A172 (cell line): ENCODE measurements around the gene AP1S1. TPM values are rescaled to one million over a fixed set of nuclear protein-coding genes. Genes with fewer than 3 reads are reported as not detected.
"Not testable (repeated sequence)": the region's sequence is repeated elsewhere in the genome, so short reads cannot be mapped to it uniquely, and the experiment has no call there.

ENCODE experiments used
- DNase-seq: peaks from one replicate; pipeline ENCODE4 v3.0.0-alpha.2; 2015; ENCODE audit warnings: low spot score
- total RNA-seq: library from RNA; depleted of rRNA; stranded (reverse); fragments of >200 nt; shearing (Covaris generic); gene quantifications from 2 replicates; pipeline ENCODE4 v1.2.3, GENCODE V29; 2014; rRNA removed

AP1S1 gene
- total RNA-seq, 1 experiment from 2014 or later = 409 TPM

- DNase-seq = no peak
These were observed 46.8 kb downstream of the AP1S1 start, which contains the start of gene MOGAT3 for GRCh38 chr7:101200862-101201599. MOGAT3 (minus strand) TSS chr7:101201036; CDS start chr7:101200854, 182 bp downstream.

GRCh38 chr7:101201695-101202602 lies 47.7 kb downstream of the AP1S1 start:
- DNase-seq = no peak

- no peak for DNase-seq
These were observed 48.3 kb downstream of the AP1S1 start for GRCh38 chr7:101202603-101202918.

- not testable (repeated sequence) for DNase-seq
These were observed 49.8 kb downstream of the AP1S1 start for GRCh38 chr7:101203740-101204738.

DNA sequence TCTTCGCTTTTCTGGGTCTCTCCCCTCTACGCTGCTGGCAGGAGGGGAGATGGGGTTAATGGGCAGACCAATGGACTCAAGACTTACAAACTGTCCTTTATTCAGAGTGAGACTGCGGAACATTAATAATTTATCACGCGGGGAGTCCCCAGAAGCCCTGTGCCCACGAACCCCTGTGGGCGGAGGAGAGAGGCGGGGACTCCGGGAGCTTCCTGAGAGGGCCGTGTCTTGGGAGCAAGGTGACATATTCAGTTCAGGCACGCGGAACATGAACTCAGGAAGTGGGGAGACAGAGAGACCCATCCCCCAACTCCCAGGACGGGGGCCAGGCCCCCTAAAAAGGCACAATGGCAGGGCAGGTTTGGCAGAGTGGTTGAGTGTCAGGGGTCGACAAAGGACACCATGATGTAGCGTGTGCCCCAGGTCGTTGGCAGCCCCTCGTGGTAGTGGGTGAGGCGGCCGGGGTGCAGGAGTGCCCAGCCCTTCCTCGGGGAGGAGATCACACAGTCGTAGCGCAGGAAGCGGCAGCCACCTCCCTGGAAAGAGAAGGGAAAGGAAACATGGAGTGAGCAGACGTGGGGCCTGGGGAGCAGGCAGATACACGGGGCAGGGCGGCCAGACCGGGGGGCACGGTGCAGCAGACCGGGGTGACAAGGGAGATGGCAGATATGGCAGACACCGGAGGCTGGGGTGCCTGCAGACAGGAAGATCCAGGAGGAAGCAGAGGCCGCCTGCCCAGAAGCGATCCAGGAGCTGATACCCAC lies 51.8 kb downstream of the AP1S1 start:
- DNase-seq = no peak

DNA sequence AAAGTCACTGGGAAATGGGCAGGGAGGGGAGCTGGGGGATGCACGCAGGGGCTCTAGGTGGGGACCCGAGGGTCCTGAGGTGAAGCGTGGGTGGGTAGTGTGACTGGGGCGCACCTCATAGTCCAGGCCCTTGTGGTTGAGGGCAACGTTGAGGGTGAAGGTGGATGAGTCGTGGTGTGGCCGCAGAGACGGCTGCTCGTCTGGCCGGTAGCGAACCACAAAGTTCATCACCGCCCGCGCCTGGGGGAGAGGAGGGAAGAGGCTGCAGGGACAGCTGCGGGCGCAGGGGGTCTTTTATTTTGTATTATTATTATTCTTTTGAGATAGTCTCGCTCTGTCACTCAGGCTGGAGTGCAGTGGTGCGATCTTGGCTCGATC lies 52.4 kb downstream of the AP1S1 start:
- no peak for DNase-seq

DNA sequence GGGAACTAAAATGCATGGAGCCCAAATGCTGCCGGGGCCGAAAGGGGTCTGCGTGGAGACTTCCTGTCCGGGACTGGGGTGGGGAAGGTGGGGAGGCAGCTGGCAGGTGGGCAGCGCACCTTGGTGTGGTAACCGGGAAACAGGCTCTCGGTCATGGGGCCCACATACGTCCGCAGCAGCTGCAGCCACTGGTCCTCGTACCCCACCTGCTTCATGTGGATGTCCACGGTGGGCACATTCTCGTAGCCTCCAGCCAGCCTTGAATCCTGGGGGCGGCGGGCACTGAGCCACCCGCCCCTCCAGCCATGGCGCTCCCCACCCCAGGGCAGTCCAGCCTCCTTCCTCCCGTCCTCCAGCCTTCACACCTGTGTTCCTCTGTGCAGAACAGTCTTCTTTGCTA lies 53.2 kb downstream of the AP1S1 start:
- no peak for DNase-seq

DNA sequence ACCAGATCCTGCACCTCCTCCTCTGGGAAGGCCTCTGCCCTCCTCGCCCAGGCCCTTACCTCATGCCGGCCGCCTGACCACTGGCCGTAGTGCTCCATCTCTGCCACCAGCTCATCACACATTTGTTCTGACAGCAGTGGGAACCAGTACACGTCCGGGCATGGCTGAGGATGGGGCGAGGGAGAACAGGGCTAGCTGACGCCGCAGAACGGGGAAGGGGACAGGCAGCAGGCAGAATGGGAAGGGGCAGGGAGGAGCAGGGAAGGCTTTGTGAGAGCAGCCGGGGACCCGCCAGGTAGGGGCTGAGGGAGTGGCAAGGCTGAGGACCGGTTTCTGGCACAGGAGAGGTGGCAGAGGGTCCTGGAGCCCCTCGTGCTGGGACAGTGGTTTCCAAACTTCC lies 54.5 kb downstream of the AP1S1 start:
- DNase-seq = no peak

GRCh38 chr7:101210143-101210542 lies 55.9 kb downstream of the AP1S1 start:
- DNase-seq = no peak

Other genes starting within 250 kb of the AP1S1 start
- gene MUC3A, start 204.9 kb upstream of the AP1S1 start, total RNA-seq = not detected in 2 replicates
- gene MUC12, start 184.9 kb upstream of the AP1S1 start, total RNA-seq = not detected in 2 replicates
- not detected in 2 replicates for gene MUC17, start 134.4 kb upstream of the AP1S1 start, total RNA-seq
- gene TRIM56, start 69.0 kb upstream of the AP1S1 start, total RNA-seq = 9.4 and 13.4 TPM in 2 replicates
- gene SERPINE1, start 27.4 kb upstream of the AP1S1 start, total RNA-seq = 463 and 480 TPM in 2 replicates
- gene VGF, start 11.1 kb downstream of the AP1S1 start, total RNA-seq = 1.0 and 1.3 TPM in 2 replicates
- 0.93 TPM in 1 of 2 replicates, not detected in the other for gene NAT16, start 25.8 kb downstream of the AP1S1 start, total RNA-seq
- not detected in 2 replicates for gene MOGAT3, start 46.6 kb downstream of the AP1S1 start, total RNA-seq
- 93.9 and 105 TPM in 2 replicates for gene PLOD3, start 63.1 kb downstream of the AP1S1 start, total RNA-seq
- gene ZNHIT1, start 63.7 kb downstream of the AP1S1 start, total RNA-seq = 113 and 116 TPM in 2 replicates
- gene CLDN15, start 83.3 kb downstream of the AP1S1 start, total RNA-seq = 3.5 and 4.0 TPM in 2 replicates
- 166 and 189 TPM in 2 replicates for gene FIS1, start 90.6 kb downstream of the AP1S1 start, total RNA-seq
- 76.3 and 81.6 TPM in 2 replicates for gene IFT22, start 167.3 kb downstream of the AP1S1 start, total RNA-seq
- gene COL26A1, start 208.4 kb downstream of the AP1S1 start, total RNA-seq = not detected in 2 replicates